Tibial nerve (tissue), 4 donors: ENCODE measurements around the gene NUMB. TPM values are rescaled to one million over a fixed set of nuclear protein-coding genes. Genes with fewer than 3 reads are reported as not detected.

Experiments used
- DNase-seq, 2 donors: peaks; one replicate each; pipeline ENCODE4 v3.0.0-alpha.2; 2019; ENCODE audit warnings: low spot score in 2 of 2
- H3K27ac ChIP-seq, 4 donors: fragments of 200-600 bp; sonication (generic) in 3 of 4; one replicate each; pipeline ENCODE4 v1.5.1; 2017 to 2019; ENCODE audit warnings: mild to moderate bottlenecking in 1 of 4
- H3K27me3 ChIP-seq, 2 donors: fragments of 200-600 bp; sonication (generic) in 1 of 2; one replicate each; pipeline versions ENCODE4 v1.5.1 to v1.6.0; 2017 to 2019
- H3K36me3 ChIP-seq, 3 donors: fragments of 200-600 bp; sonication (generic); one replicate each; pipeline ENCODE4 v1.5.1; 2018 to 2019
- H3K4me1 ChIP-seq, 4 donors: fragments of 200-600 bp; sonication (generic) in 3 of 4; one replicate each; pipeline ENCODE4 v1.5.1; 2017 to 2019
- H3K4me3 ChIP-seq, 4 donors: fragments of 200-600 bp; sonication (generic) in 3 of 4; one replicate each; pipeline ENCODE4 v1.5.1; 2017 to 2019; ENCODE audit warnings: mild to moderate bottlenecking in 1 of 4, moderate library complexity in 1 of 4
- H3K9me3 ChIP-seq, 4 donors: fragments of 200-600 bp; sonication (generic) in 3 of 4; one replicate each; pipeline ENCODE4 v1.5.1; 2017 to 2019
- CTCF ChIP-seq, 5 experiments: fragments of 200-600 bp in 3 of 5; fragments of 450-650 bp in 2 of 5; sonication (generic) in 3 of 5; IDR thresholded peaks; one replicate each; pipeline ENCODE4 v1.5.1; 2016 to 2019; ENCODE audit warnings: antibody characterized with exemption in 5 of 5, mild to moderate bottlenecking in 3 of 5, moderate library complexity in 2 of 5
- EP300 ChIP-seq, 2 donors: sonication (generic); formaldehyde crosslinking; IDR thresholded peaks; one replicate each; pipeline ENCODE4 v1.6.1; 2017; ENCODE audit warnings: antibody characterized with exemption in 2 of 2, mild to moderate bottlenecking in 1 of 2
- POLR2A ChIP-seq, 2 donors: fragments of 450-650 bp; IDR thresholded peaks; one replicate each; pipeline ENCODE4 v1.6.1; 2017; ENCODE audit warnings: antibody characterized with exemption in 2 of 2, mild to moderate bottlenecking in 2 of 2, moderate library complexity in 2 of 2
- WGBS, 2 donors: methylation state at CpG; one replicate each; pipeline ENCODE4 v1.1.5; 2018; 5-methylcytosine and 5-hydroxymethylcytosine counted together
- total RNA-seq, 4 donors: library from RNA; depleted of rRNA; stranded (reverse); fragments of >200 nt; gene quantifications; one replicate each; pipeline ENCODE4 v1.1.0, GENCODE V29; 2016

The NUMB gene
- total RNA-seq, 4 donors from 2014 or later: 50.7 to 81.9 (median 60.2) TPM

- Histone ChIP-seq H3K9me3 (no peaks in the 10 kb centered on the region), H3K4me3 (no peak overlapping the region), H3K27me3 (no peaks in the 10 kb centered on the region), H3K36me3 (peaks cover 0 to 22% (median 0%) of the 10 kb centered on the region in 3 donors), H3K4me1 (peaks cover 0 to 15% (median 7%) of the 10 kb centered on the region in 4 donors), H3K27ac (peak overlapping the region in 1 of 4 donors; percentile 32)
- no peak for DNase-seq
- TF ChIP-seq EP300 (IDR thresholded peaks at IDR 0.05) (no peak), CTCF (IDR thresholded peaks at IDR 0.05) (no peak), POLR2A (IDR thresholded peaks at IDR 0.05) (no peak)
- 90% methylated on average over 12 of the region's 12 CpGs for WGBS, 2 donors
Observed at GRCh38 chr14:73293782-73294781, 164.3 kb downstream of the NUMB start.

- peaks cover 0 to 31% (median 0%) of the 10 kb centered on the region in 3 donors for H3K36me3 ChIP-seq
- H3K9me3 ChIP-seq: no peaks in the 10 kb centered on the region
- TF ChIP-seq CTCF (IDR thresholded peaks at IDR 0.05) (no peak), EP300 (IDR thresholded peaks at IDR 0.05) (no peak), POLR2A (IDR thresholded peaks at IDR 0.05) (no peak)
- WGBS, 2 donors: 60 to 65% methylated on average over 4 of the region's 4 CpGs
- no peak for DNase-seq
- peaks cover 0 to 30% (median 13%) of the 10 kb centered on the region in 4 donors for H3K4me1 ChIP-seq
- H3K4me3 ChIP-seq: no peak overlapping the region
- peak overlapping the region in 2 of 4 donors; percentile 55 to 64 for H3K27ac ChIP-seq
- H3K27me3 ChIP-seq: no peaks in the 10 kb centered on the region
Observed at GRCh38 chr14:73290279-73290678, 168.1 kb downstream of the NUMB start.

DNA sequence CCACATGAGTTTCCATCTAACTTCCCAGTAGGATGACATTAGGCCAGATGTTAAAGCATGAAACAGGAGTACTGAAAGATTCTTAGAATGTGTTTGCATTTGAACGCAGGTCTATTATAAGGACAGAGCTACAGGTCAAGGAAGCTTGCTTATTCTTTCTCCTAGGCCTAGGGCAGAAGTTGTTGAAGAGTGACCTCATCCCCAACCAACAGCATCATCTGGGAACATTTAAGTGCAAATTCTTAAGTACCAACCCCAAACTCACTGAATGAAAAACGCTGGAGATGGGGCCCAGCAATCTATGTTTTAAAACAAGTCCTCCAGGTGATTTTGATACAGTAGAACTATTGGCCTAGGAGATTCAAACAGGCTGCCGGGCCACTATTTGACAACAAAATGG, 168.6 kb downstream of the NUMB start:
- TF ChIP-seq EP300 (IDR thresholded peaks at IDR 0.05) (no peak), CTCF (IDR thresholded peaks at IDR 0.05) (no peak), POLR2A (IDR thresholded peaks at IDR 0.05) (no peak)
- Histone ChIP-seq H3K9me3 (no peaks in the 10 kb centered on the region), H3K4me3 (no peak overlapping the region), H3K27ac (peak overlapping the region in 2 of 4 donors; percentile 55 to 64), H3K27me3 (no peaks in the 10 kb centered on the region), H3K36me3 (peaks cover 0 to 37% (median 0%) of the 10 kb centered on the region in 3 donors), H3K4me1 (peaks cover 0 to 30% (median 13%) of the 10 kb centered on the region in 4 donors)
- no peak for DNase-seq
- 52 to 58% methylated on average over 3 of the region's 3 CpGs for WGBS, 2 donors

DNA sequence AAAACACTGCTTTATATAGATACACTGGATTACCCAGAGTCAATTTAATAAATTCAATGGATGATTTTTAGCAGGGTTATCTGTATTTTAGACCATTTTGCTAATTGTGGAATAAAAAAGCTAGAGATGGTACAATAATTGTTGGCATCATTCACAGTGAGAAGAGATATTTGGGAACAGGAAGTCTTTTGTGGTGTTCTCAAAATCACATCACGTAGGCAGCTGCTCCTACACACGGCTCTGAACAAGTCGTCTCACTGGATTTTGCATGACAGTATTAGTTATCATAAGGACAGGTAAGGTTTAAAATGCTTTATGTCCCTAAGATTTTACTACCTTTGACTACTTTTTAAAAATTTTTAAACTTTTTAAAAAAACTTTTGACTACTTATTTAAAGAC, 169.0 kb downstream of the NUMB start:
- TF ChIP-seq POLR2A (IDR thresholded peaks at IDR 0.05) (no peak), EP300 (IDR thresholded peaks at IDR 0.05) (no peak), CTCF (IDR thresholded peaks at IDR 0.05) (no peak)
- H3K27me3 ChIP-seq: no peaks in the 10 kb centered on the region
- H3K4me1 ChIP-seq: peaks cover 0 to 31% (median 13%) of the 10 kb centered on the region in 4 donors
- H3K4me3 ChIP-seq: no peak overlapping the region
- peaks cover 0 to 41% (median 0%) of the 10 kb centered on the region in 3 donors for H3K36me3 ChIP-seq
- H3K27ac ChIP-seq: peak overlapping the region in 2 of 4 donors; percentile 55 to 64
- WGBS, 2 donors: 33 to 47% methylated on average over 3 of the region's 3 CpGs
- no peaks in the 10 kb centered on the region for H3K9me3 ChIP-seq
- no peak for DNase-seq

GRCh38 chr14:73287071-73287470, 171.3 kb downstream of the NUMB start:
- no peak for DNase-seq
- Histone ChIP-seq H3K9me3 (no peaks in the 10 kb centered on the region), H3K27me3 (no peaks in the 10 kb centered on the region), H3K4me3 (no peak overlapping the region), H3K27ac (peak overlapping the region in 1 of 4 donors; percentile 26), H3K4me1 (peaks cover 0 to 34% (median 13%) of the 10 kb centered on the region in 4 donors), H3K36me3 (peaks cover 0 to 56% (median 8%) of the 10 kb centered on the region in 3 donors)
- no peak for TF ChIP-seq EP300 (IDR thresholded peaks at IDR 0.05)
- TF ChIP-seq CTCF (IDR thresholded peaks at IDR 0.05): no peak
- no peak for TF ChIP-seq POLR2A (IDR thresholded peaks at IDR 0.05)
- WGBS, 2 donors: 46 to 53% methylated on average over 5 of the region's 5 CpGs
